ENCODE data around the gene KPNA4.

- no peak for TF ChIP-seq POLR2AphosphoS5 (IDR thresholded peaks at IDR 0.05)
- no peak for TF ChIP-seq POLR2A (IDR thresholded peaks at IDR 0.05)
These were observed 12.3 kb upstream of the KPNA4 start for GRCh38 chr3:160577556-160578195.
